Memory B cell (primary cell): ENCODE measurements around the gene BTF3L4.
"Not testable (repeated sequence)": the region's sequence is repeated elsewhere in the genome, so short reads cannot be mapped to it uniquely, and the experiment has no call there.

ENCODE experiments used
- ATAC-seq: fragments of 150-1000 bp; cut with Tn5 transposase; 2 replicates; pipeline ENCODE4 v1.10.0; 2021; ENCODE audit warnings: low read depth, mild to moderate bottlenecking, moderate library complexity
- DNase-seq, 2 donors: peaks; one replicate each; pipeline ENCODE4 v3.0.0; 2022; ENCODE audit warnings: low spot score in 2 of 2
- H3K27ac Mint-ChIP-seq: one replicate; pipeline ENCODE4 v1.8.0; 2022; ENCODE audit warnings: mild to moderate bottlenecking, moderate library complexity, mixed read lengths
- H3K27me3 Mint-ChIP-seq: one replicate; pipeline ENCODE4 v1.8.0; 2022; ENCODE audit warnings: mixed read lengths
- H3K36me3 Mint-ChIP-seq: one replicate; pipeline ENCODE4 v1.8.0; 2022; ENCODE audit warnings: mild to moderate bottlenecking, mixed read lengths
- H3K4me1 Mint-ChIP-seq: one replicate; pipeline ENCODE4 v1.8.0; 2022; ENCODE audit warnings: mixed read lengths
- H3K4me3 Mint-ChIP-seq: one replicate; pipeline ENCODE4 v1.8.0; 2022; ENCODE audit warnings: mild to moderate bottlenecking, moderate library complexity, mixed read lengths
- H3K9me3 Mint-ChIP-seq: one replicate; pipeline ENCODE4 v1.8.0; 2022; ENCODE audit warnings: mixed read lengths

BTF3L4 gene

GRCh38 chr1:52056163-52056936, at the start of gene BTF3L4:
BTF3L4 (plus strand) TSS chr1:52056295; CDS start chr1:52059848, 3,553 bp downstream.
- DNase-seq = peak; percentile 86 to 89
- peaks cover 35% of the 10 kb centered on the region for H3K4me1 Mint-ChIP-seq
- peak within 1 kb of the TSS; percentile 92 for H3K4me3 Mint-ChIP-seq
- H3K9me3 Mint-ChIP-seq = no peaks in the 10 kb centered on the region
- peaks cover 7% of the 10 kb centered on the region for H3K36me3 Mint-ChIP-seq
- H3K27me3 Mint-ChIP-seq = no peaks in the 10 kb centered on the region
- peak; percentile 90 for ATAC-seq
- peak within 1 kb of the TSS; percentile 97 for H3K27ac Mint-ChIP-seq

- DNase-seq (no peak), ATAC-seq (no peak)
- no peaks in the 10 kb centered on the region for H3K9me3 Mint-ChIP-seq
- no peaks in the 10 kb centered on the region for H3K4me1 Mint-ChIP-seq
- H3K27ac Mint-ChIP-seq = no peak overlapping the region
- no peaks in the 10 kb centered on the region for H3K36me3 Mint-ChIP-seq
- H3K27me3 Mint-ChIP-seq = peaks cover 17% of the 10 kb centered on the region
- H3K4me3 Mint-ChIP-seq = no peak overlapping the region
Observed at GRCh38 chr1:52007215-52008002, 48.7 kb upstream of the BTF3L4 start.

- Mint-ChIP-seq H3K36me3 (no peaks in the 10 kb centered on the region), H3K4me1 (no peaks in the 10 kb centered on the region), H3K27me3 (peaks cover 17% of the 10 kb centered on the region), H3K9me3 (no peaks in the 10 kb centered on the region), H3K27ac (no peak overlapping the region), H3K4me3 (no peak overlapping the region)
- no peak for DNase-seq
- ATAC-seq = no peak
Observed at GRCh38 chr1:52008071-52008809, 47.9 kb upstream of the BTF3L4 start.

GRCh38 chr1:52022133-52022532, 34.0 kb upstream of the BTF3L4 start:
- no peak for ATAC-seq
- no peak for DNase-seq
- no peaks in the 10 kb centered on the region for H3K27me3 Mint-ChIP-seq

GRCh38 chr1:52026278-52026677, 29.8 kb upstream of the BTF3L4 start:
- Mint-ChIP-seq H3K36me3 (peaks cover 21% of the 10 kb centered on the region), H3K4me1 (peaks cover 5% of the 10 kb centered on the region), H3K27me3 (no peaks in the 10 kb centered on the region), H3K9me3 (no peaks in the 10 kb centered on the region), H3K27ac (no peak overlapping the region), H3K4me3 (no peak overlapping the region)
- DNase-seq (no peak), ATAC-seq (no peak)

More at GRCh38 chr1:52022133-52022532, 34.0 kb upstream of the BTF3L4 start:
- H3K27ac Mint-ChIP-seq = no peak overlapping the region
- H3K36me3 Mint-ChIP-seq = peaks cover 34% of the 10 kb centered on the region
- H3K4me1 Mint-ChIP-seq = no peaks in the 10 kb centered on the region
- no peaks in the 10 kb centered on the region for H3K9me3 Mint-ChIP-seq
- no peak overlapping the region for H3K4me3 Mint-ChIP-seq

GRCh38 chr1:52028328-52028727, 27.8 kb upstream of the BTF3L4 start:
- H3K9me3 Mint-ChIP-seq = no peaks in the 10 kb centered on the region
- no peak for DNase-seq
- no peak overlapping the region for H3K27ac Mint-ChIP-seq
- no peaks in the 10 kb centered on the region for H3K27me3 Mint-ChIP-seq
- ATAC-seq = no peak
- peaks cover 14% of the 10 kb centered on the region for H3K4me1 Mint-ChIP-seq
- peaks cover 15% of the 10 kb centered on the region for H3K36me3 Mint-ChIP-seq
- H3K4me3 Mint-ChIP-seq = no peak overlapping the region

GRCh38 chr1:52028839-52029238, 27.3 kb upstream of the BTF3L4 start:
- not testable (repeated sequence) for ATAC-seq, H3K27me3 Mint-ChIP-seq, H3K9me3 Mint-ChIP-seq, H3K4me3 Mint-ChIP-seq, DNase-seq, H3K27ac Mint-ChIP-seq
- Mint-ChIP-seq H3K4me1 (peaks cover 14% of the 10 kb centered on the region), H3K36me3 (peaks cover 13% of the 10 kb centered on the region)

- ATAC-seq (no peak), DNase-seq (no peak)
- peak overlapping the region; percentile 97 for H3K27ac Mint-ChIP-seq
- peak overlapping the region; percentile 95 for H3K4me3 Mint-ChIP-seq
- H3K36me3 Mint-ChIP-seq = peaks cover 4% of the 10 kb centered on the region
- no peaks in the 10 kb centered on the region for H3K27me3 Mint-ChIP-seq
- H3K4me1 Mint-ChIP-seq = peaks cover 14% of the 10 kb centered on the region
- no peaks in the 10 kb centered on the region for H3K9me3 Mint-ChIP-seq
Observed at GRCh38 chr1:52032124-52032784, 23.8 kb upstream of the BTF3L4 start.

GRCh38 chr1:52032785-52033131, 23.3 kb upstream of the BTF3L4 start:
- Mint-ChIP-seq H3K27ac (peak overlapping the region; percentile 97), H3K36me3 (peaks cover 4% of the 10 kb centered on the region), H3K9me3 (no peaks in the 10 kb centered on the region), H3K27me3 (no peaks in the 10 kb centered on the region), H3K4me3 (peak overlapping the region; percentile 95), H3K4me1 (peaks cover 14% of the 10 kb centered on the region)
- ATAC-seq = no peak
- DNase-seq = peak in 1 of 2 donors; percentile 14

GRCh38 chr1:52033190-52034049, 22.7 kb upstream of the BTF3L4 start, which contains the start of gene KTI12:
KTI12 (minus strand) TSS chr1:52033810; CDS start chr1:52033761, 49 bp downstream.
- Mint-ChIP-seq H3K27ac (peak within 1 kb of the TSS; percentile 97), H3K4me3 (peak within 1 kb of the TSS; percentile 95), H3K4me1 (peaks cover 14% of the 10 kb centered on the region), H3K36me3 (peaks cover 8% of the 10 kb centered on the region), H3K9me3 (no peaks in the 10 kb centered on the region), H3K27me3 (no peaks in the 10 kb centered on the region)
- ATAC-seq (peak; percentile 96), DNase-seq (peak; percentile 71 to 79)

- Mint-ChIP-seq H3K9me3 (no peaks in the 10 kb centered on the region), H3K27me3 (no peaks in the 10 kb centered on the region), H3K36me3 (peaks cover 8% of the 10 kb centered on the region), H3K27ac (peak overlapping the region; percentile 97), H3K4me1 (peaks cover 14% of the 10 kb centered on the region), H3K4me3 (peak overlapping the region; percentile 95)
- DNase-seq (no peak), ATAC-seq (no peak)
Observed at GRCh38 chr1:52034050-52034384, 22.1 kb upstream of the BTF3L4 start.

GRCh38 chr1:52037402-52037814, 18.7 kb upstream of the BTF3L4 start:
- peaks cover 14% of the 10 kb centered on the region for H3K36me3 Mint-ChIP-seq
- no peak overlapping the region for H3K27ac Mint-ChIP-seq

GRCh38 chr1:52037909-52038308, 18.2 kb upstream of the BTF3L4 start:
- Mint-ChIP-seq H3K27me3 (no peaks in the 10 kb centered on the region), H3K36me3 (peaks cover 14% of the 10 kb centered on the region), H3K9me3 (no peaks in the 10 kb centered on the region), H3K27ac (no peak overlapping the region), H3K4me3 (no peak overlapping the region), H3K4me1 (no peaks in the 10 kb centered on the region)
- ATAC-seq (no peak), DNase-seq (no peak)

More at GRCh38 chr1:52037402-52037814, 18.7 kb upstream of the BTF3L4 start:
- ATAC-seq (no peak), DNase-seq (no peak)
- Mint-ChIP-seq H3K4me3 (no peak overlapping the region), H3K4me1 (peaks cover under 1% of the 10 kb centered on the region), H3K9me3 (no peaks in the 10 kb centered on the region), H3K27me3 (no peaks in the 10 kb centered on the region)
